ENCODE data around the gene GALNT17.

GALNT17 gene

DNA sequence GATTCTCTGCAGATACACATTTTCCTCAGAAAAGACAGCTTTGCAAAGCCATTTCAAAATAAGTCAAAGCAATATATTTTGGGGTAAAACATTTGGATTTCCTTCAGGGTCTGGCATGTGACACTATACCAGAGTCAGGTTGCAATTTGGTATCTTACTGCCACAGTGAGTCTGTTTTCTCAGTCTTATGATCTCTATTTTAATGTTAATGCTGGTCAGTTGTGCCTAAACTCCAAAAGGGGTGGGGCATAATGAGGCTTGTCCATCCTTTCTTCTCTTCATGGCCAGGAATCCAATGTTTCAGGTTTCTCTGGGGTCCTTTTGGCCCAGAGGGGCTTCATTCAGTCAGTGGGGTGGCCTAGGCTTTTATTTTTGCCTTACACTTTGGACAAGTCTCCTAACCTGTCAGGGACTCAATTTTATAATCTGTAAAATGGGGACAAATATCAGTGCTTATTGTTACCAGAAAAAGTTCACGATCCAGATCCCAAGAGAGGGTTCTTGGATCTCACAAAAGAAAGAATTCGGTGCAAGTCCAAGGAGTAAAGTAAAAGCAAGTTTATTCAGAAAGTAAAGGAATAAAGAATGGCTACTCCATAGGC, 341.5 kb downstream of the GALNT17 start:
- FAIRE-seq (no peak), DNase-seq (ENCODE audit: insufficient read length) (no peak)
- TF ChIP-seq POLR2A (IDR thresholded peaks at IDR 0.05; ENCODE audit: low read depth, low read length) (no peak), POLR2AphosphoS5 (IDR thresholded peaks at IDR 0.05; ENCODE audit: low read depth, low read length) (no peak), TAF1 (IDR thresholded peaks at IDR 0.05; ENCODE audit: borderline replicate concordance, low read depth, low read length) (no peak)

DNA sequence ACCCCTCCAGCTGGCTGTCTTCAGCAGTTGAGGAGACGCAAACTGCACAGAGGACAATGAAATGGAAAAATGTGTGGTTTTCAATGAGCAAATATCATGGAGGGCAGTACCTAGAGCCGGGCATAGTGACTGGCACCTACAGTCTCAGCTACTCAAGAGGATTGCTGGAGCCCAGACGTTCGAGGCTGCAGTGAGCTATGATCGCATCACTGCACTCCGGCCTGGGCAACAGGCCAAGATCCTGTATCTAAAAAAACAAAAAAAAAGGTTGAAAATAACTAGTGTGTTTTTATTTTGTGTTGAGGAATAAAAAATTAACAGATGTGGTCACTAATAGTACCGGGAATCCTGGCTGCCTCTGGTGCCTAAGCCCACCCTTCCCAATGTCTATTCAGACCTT, 345.5 kb downstream of the GALNT17 start:
- no peak for TF ChIP-seq TAF1 (IDR thresholded peaks at IDR 0.05; ENCODE audit: borderline replicate concordance, low read depth, low read length)
- TF ChIP-seq POLR2A (IDR thresholded peaks at IDR 0.05; ENCODE audit: low read depth, low read length) = no peak
- no peak for TF ChIP-seq POLR2AphosphoS5 (IDR thresholded peaks at IDR 0.05; ENCODE audit: low read depth, low read length)
- no peak for DNase-seq (ENCODE audit: insufficient read length)
- no peak for FAIRE-seq

DNA sequence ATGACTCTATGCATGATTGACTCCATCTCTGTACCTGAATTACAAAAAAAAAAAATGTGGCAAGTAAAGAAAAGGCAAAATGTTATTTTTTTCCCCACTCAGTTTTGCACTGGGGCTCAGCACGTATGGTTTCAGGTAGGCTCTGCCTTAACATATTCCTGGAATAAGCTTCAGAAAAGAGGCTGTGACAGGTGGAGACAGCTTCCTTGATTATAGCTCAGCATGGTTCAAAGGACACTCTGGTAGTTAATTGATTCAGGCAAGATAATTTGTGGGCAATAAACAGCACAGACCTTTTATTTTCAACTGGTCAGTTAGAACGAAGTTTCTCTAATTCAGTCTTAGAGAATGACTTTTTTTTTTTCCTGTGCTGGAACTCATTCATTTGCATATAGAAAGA, 347.3 kb downstream of the GALNT17 start:
- DNase-seq (ENCODE audit: insufficient read length) = no peak
- no peak for FAIRE-seq
- no peak for TF ChIP-seq POLR2AphosphoS5 (IDR thresholded peaks at IDR 0.05; ENCODE audit: low read depth, low read length)
- TF ChIP-seq TAF1 (IDR thresholded peaks at IDR 0.05; ENCODE audit: borderline replicate concordance, low read depth, low read length) = no peak
- no peak for TF ChIP-seq POLR2A (IDR thresholded peaks at IDR 0.05; ENCODE audit: low read depth, low read length)

DNA sequence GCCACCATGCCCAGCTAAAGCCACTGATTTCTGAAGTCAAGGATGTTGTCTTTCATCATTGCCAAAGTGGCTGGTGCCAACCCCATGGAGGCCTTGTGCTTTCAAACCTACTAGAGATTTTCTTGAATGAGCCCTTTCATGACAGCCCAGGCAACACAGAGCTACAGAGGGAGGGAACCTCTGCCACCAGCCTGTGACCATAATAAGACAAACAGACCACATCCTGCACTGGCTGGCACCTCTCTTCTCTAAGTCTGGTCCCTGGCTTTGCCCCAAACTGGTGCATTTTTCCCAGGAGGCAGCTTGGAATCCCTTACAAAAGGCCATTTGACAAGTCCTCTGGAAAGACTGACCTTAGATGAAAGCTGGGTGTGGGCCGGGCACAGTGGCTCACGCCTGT, 348.8 kb downstream of the GALNT17 start:
- no peak for TF ChIP-seq POLR2A (IDR thresholded peaks at IDR 0.05; ENCODE audit: low read depth, low read length)
- no peak for TF ChIP-seq POLR2AphosphoS5 (IDR thresholded peaks at IDR 0.05; ENCODE audit: low read depth, low read length)
- TF ChIP-seq TAF1 (IDR thresholded peaks at IDR 0.05; ENCODE audit: borderline replicate concordance, low read depth, low read length) = no peak
- DNase-seq (ENCODE audit: insufficient read length) = no peak
- FAIRE-seq = no peak

DNA sequence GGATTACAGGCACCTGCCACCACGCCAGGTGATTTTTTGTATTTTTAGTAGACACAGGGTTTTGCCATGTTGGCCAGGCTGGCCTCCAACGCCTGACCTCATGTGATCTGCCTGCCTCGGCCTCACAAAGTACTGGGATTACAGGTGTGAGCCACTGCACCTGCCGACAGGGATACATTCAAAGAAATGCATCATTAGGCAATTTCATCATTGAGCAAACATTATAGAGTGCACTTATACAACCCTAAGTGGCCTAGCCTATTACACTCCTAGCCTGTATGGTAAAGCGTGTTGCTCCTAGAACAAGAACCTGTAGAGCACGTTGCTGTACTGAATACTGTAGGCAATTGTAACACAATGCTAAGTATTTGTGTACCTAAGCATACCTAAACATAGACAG, 350.3 kb downstream of the GALNT17 start:
- no peak for DNase-seq (ENCODE audit: insufficient read length)
- TF ChIP-seq POLR2A (IDR thresholded peaks at IDR 0.05; ENCODE audit: low read depth, low read length) (no peak), TAF1 (IDR thresholded peaks at IDR 0.05; ENCODE audit: borderline replicate concordance, low read depth, low read length) (no peak), POLR2AphosphoS5 (IDR thresholded peaks at IDR 0.05; ENCODE audit: low read depth, low read length) (no peak)
- no peak for FAIRE-seq

DNA sequence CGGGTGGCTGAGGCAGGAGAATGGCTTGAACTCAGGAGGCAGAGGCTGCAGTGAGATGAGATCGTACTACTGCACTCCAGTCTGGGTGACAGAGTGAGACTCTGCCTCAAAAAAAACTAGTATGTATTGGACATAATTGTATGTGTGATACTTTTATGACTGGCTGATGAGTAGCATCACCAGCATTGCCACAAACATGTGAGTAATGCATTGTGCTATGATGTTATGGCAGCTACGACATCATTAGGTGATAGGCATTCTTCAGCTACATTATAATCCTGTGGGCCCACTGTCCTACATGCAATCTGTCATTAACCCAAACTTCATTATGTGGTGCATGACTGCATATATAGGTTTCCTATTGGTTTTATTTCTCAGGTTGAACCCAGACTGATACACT, 352.4 kb downstream of the GALNT17 start:
- DNase-seq (ENCODE audit: insufficient read length) (no peak), FAIRE-seq (no peak)
- TF ChIP-seq POLR2AphosphoS5 (IDR thresholded peaks at IDR 0.05; ENCODE audit: low read depth, low read length) = no peak
- TF ChIP-seq POLR2A (IDR thresholded peaks at IDR 0.05; ENCODE audit: low read depth, low read length) = no peak
- TF ChIP-seq TAF1 (IDR thresholded peaks at IDR 0.05; ENCODE audit: borderline replicate concordance, low read depth, low read length) = no peak

DNA sequence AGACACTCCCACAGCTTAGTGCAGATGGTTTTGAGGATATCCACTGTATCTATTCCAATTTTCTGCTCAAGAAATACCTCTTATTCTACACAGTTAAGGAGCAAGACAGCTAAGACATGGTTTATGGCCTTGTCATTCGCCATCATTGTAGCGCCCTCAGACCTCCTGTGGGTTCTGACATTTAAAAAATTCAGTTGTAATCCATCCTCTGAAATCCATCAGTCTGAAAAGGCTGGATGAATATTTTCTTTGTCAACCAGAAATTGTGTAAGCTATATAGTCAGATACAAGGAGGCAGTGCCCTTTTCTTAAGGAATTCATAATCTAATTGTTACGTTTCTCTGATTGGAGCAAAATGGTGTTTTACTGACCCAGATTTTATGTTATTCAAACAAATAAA, 353.6 kb downstream of the GALNT17 start:
- DNase-seq (ENCODE audit: insufficient read length) = no peak
- FAIRE-seq = no peak
- TF ChIP-seq POLR2AphosphoS5 (IDR thresholded peaks at IDR 0.05; ENCODE audit: low read depth, low read length) (no peak), POLR2A (IDR thresholded peaks at IDR 0.05; ENCODE audit: low read depth, low read length) (no peak), TAF1 (IDR thresholded peaks at IDR 0.05; ENCODE audit: borderline replicate concordance, low read depth, low read length) (no peak)

DNA sequence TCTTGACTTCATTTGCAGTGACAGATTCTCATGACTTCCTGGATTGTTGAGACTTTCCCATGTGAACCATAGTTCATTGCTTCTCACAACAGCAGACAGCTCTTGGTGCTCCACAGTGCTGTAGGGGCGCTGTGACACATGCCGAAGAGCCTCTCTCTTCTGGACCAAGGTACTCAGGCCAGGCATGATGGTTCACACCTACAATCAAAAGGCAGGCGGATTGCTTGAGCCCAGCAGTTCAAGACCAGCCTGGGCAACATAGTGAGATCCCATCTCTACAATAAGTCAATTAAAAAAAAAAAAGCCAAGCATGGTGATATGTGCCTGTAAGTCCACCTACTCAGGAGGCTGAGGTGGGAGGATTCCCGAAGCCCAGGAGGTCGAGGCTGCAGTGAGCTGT, 354.5 kb downstream of the GALNT17 start:
- TF ChIP-seq TAF1 (IDR thresholded peaks at IDR 0.05; ENCODE audit: borderline replicate concordance, low read depth, low read length) (no peak), POLR2AphosphoS5 (IDR thresholded peaks at IDR 0.05; ENCODE audit: low read depth, low read length) (no peak), POLR2A (IDR thresholded peaks at IDR 0.05; ENCODE audit: low read depth, low read length) (no peak)
- DNase-seq (ENCODE audit: insufficient read length) (no peak), FAIRE-seq (no peak)

DNA sequence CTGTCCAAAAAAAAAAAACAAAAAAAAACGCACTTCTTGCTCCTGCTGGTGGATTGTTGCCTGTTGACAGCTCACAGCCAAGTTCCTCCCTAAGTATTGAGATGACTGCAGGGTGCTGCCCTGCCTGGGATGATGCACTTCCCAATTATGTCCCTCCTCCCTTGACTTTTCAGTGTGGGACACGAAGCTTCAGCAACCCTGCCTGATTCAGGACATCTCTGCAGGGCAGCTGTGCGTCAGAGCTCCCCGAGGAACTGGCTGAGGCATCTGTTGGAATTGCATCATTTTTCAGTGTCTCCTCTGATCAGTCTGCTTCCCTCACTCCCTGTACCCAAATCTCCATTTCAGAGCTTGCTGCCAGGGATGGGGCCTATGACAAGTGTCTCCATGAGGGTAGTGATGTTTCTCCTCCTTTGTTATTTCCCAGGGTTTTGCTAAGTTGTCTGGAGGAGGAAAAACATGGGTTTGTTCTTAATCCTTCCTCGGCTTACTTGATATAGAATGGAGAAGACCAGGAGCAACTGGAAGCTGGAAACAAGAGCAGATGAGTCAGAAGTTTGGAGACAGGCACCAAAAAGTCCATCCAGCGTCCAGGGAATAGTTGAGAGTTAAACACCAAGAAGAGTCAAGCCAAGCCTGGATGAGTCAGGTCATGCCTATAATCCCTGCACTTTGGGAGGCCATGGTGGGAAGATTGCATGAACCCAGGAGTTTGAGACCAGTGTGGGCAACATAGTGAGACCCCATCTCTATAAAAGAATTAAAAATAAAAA, 355.1 kb downstream of the GALNT17 start:
- TF ChIP-seq POLR2A (IDR thresholded peaks at IDR 0.05; ENCODE audit: low read depth, low read length) (no peak), TAF1 (IDR thresholded peaks at IDR 0.05; ENCODE audit: borderline replicate concordance, low read depth, low read length) (no peak), POLR2AphosphoS5 (IDR thresholded peaks at IDR 0.05; ENCODE audit: low read depth, low read length) (no peak)
- FAIRE-seq = no peak
- DNase-seq (ENCODE audit: insufficient read length) = no peak

DNA sequence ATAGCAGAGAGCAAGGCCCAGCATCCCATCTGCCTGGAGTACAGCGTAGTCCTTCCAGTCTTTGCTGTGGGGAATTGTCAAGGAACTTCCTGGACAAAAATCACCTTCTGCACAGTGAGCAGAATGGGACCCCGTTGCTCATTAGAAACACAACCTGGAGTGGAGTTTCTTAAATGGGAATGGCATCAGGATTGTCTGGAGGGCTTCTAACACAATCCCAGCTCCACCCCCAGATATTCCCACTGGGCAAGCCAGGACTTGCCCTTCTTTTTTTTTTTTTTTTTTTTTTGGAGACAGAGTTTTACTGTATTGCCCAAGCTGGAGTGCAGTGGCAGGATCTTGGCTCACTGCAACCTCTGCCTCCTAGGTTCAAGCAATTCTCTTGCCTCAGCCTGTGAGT, 356.4 kb downstream of the GALNT17 start:
- TF ChIP-seq TAF1 (IDR thresholded peaks at IDR 0.05; ENCODE audit: borderline replicate concordance, low read depth, low read length) = no peak
- no peak for TF ChIP-seq POLR2A (IDR thresholded peaks at IDR 0.05; ENCODE audit: low read depth, low read length)
- TF ChIP-seq POLR2AphosphoS5 (IDR thresholded peaks at IDR 0.05; ENCODE audit: low read depth, low read length) = no peak
- DNase-seq (ENCODE audit: insufficient read length) (no peak), FAIRE-seq (no peak)

DNA sequence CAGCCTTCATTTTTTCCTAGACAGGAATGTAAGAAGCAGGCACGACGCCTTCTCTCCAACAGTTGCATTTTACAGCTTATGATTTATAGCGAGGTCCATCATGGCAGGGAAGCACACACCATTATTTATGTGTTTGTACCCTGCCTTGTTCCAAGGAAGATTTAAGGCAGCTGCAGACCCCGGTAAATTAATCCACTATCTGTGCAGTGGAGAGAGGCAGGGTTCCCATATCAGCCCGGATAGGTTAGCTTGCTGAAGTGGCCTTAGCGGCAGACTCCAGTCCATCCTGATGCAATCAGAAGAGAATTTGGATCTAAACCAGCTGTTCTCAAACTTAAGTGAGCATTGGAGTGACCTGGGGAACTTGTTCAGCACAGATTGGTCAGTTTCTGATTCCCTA, 359.4 kb downstream of the GALNT17 start:
- FAIRE-seq (no peak), DNase-seq (ENCODE audit: insufficient read length) (no peak)
- no peak for TF ChIP-seq POLR2A (IDR thresholded peaks at IDR 0.05; ENCODE audit: low read depth, low read length)
- TF ChIP-seq TAF1 (IDR thresholded peaks at IDR 0.05; ENCODE audit: borderline replicate concordance, low read depth, low read length) = no peak
- TF ChIP-seq POLR2AphosphoS5 (IDR thresholded peaks at IDR 0.05; ENCODE audit: low read depth, low read length) = no peak

DNA sequence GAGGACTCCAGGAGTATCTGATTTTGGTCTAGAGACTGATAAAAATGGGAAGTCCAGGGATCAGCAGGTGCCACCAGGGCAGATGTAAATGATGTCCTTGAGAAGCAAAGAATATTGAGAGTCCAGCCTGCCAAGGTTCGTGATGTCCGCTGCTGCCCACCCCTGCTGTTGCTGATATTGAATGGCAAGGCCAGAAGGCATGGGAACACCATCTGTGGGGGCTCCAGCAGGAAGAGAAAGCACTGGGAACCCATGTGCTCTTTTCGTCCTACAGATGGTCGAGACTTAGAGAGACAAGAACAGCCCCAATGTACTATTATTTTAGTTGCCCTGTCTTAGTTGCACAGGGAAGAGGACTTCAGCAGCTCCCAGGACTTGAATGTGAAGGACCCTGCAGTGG, 363.9 kb downstream of the GALNT17 start:
- DNase-seq (ENCODE audit: insufficient read length) (no peak), FAIRE-seq (no peak)
- TF ChIP-seq POLR2AphosphoS5 (IDR thresholded peaks at IDR 0.05; ENCODE audit: low read depth, low read length) (no peak), TAF1 (IDR thresholded peaks at IDR 0.05; ENCODE audit: borderline replicate concordance, low read depth, low read length) (no peak)

Data from GM12892 (cell line).